HepG2 (cell line): ENCODE results near the gene SUSD3. TPM values are rescaled to one million over a fixed set of nuclear protein-coding genes. Genes with fewer than 3 reads are reported as not detected.

Source experiments
- ATF2 ChIP-seq: sonication (generic); formaldehyde crosslinking; IDR thresholded peaks from 2 replicates; pipeline ENCODE4 v1.4.0; 2020; ENCODE audit warnings: missing genetic modification reagents
- CEBPB ChIP-seq: IDR thresholded peaks from 2 replicates; pipeline ENCODE4 v1.6.1; 2011; ENCODE audit warnings: low read depth, low read length, improper control_type of control experiment, borderline replicate concordance
- DMAP1 ChIP-seq: IDR thresholded peaks from 2 replicates; pipeline ENCODE4 v1.6.1; 2016
- ELF3 ChIP-seq: IDR thresholded peaks from 2 replicates; pipeline ENCODE4 v1.6.1; 2016; ENCODE audit warnings: missing genetic modification reagents, missing compliant biosample characterization
- HOMEZ ChIP-seq: IDR thresholded peaks from 2 replicates; pipeline ENCODE4 v1.6.1; 2016; ENCODE audit warnings: low read depth
- IRF2 ChIP-seq: IDR thresholded peaks from 2 replicates; pipeline ENCODE4 v1.6.1; 2018; ENCODE audit warnings: missing genetic modification reagents, missing compliant biosample characterization
- MAFK ChIP-seq, 2 experiments: IDR thresholded peaks in 1 of 2; conservative IDR thresholded peaks in 1 of 2; 2 replicates each; pipeline ENCODE4 v1.6.1; 2011; ENCODE audit warnings: improper control_type of control experiment in 2 of 2, low read length in 2 of 2
- MEF2D ChIP-seq: sonication (generic); formaldehyde crosslinking; IDR thresholded peaks from 2 replicates; pipeline ENCODE4 v1.5.1; 2020; ENCODE audit warnings: mild to moderate bottlenecking, missing genetic modification reagents
- MXI1 ChIP-seq: IDR thresholded peaks from 3 replicates; pipeline ENCODE4 v1.6.1; 2012; ENCODE audit warnings: low read depth, low read length, inconsistent platforms, borderline replicate concordance
- NFKBIZ ChIP-seq: IDR thresholded peaks from 2 replicates; pipeline ENCODE4 v1.6.1; 2018; ENCODE audit warnings: missing genetic modification reagents, missing compliant biosample characterization
- RARA ChIP-seq: IDR thresholded peaks from 2 replicates; pipeline ENCODE4 v1.6.1; 2016; ENCODE audit warnings: missing genetic modification reagents, missing compliant biosample characterization
- SRSF4 ChIP-seq: fragments of 200-400 bp; formaldehyde crosslinking; IDR thresholded peaks from one replicate; pipeline ENCODE4 v1.6.1; 2018; ENCODE audit warnings: mild to moderate bottlenecking, low read depth, low read length, moderate library complexity; ENCODE audit not compliant: poor library complexity, severe bottlenecking
- U2AF2 ChIP-seq: fragments of 200-400 bp; formaldehyde crosslinking; IDR thresholded peaks from 2 replicates; pipeline ENCODE4 v1.6.1; 2017; ENCODE audit warnings: low read depth, mild to moderate bottlenecking, low read length
- ZBTB46 ChIP-seq: sonication (generic); formaldehyde crosslinking; IDR thresholded peaks from 2 replicates; pipeline ENCODE4 v1.4.0; 2020; ENCODE audit warnings: mild to moderate bottlenecking, missing genetic modification reagents, borderline replicate concordance
- ZNF136 ChIP-seq: sonication (generic); formaldehyde crosslinking; IDR thresholded peaks from 2 replicates; pipeline ENCODE4 v1.8.1; 2022; ENCODE audit warnings: low read depth, mild to moderate bottlenecking, moderate library complexity, missing genetic modification reagents
- ZNF224 ChIP-seq: sonication (generic); formaldehyde crosslinking; IDR thresholded peaks from 2 replicates; pipeline ENCODE4 v1.5.0; 2020; ENCODE audit warnings: mild to moderate bottlenecking, missing genetic modification reagents
- ZNF331 ChIP-seq: sonication (generic); formaldehyde crosslinking; IDR thresholded peaks from 2 replicates; pipeline ENCODE4 v1.4.0; 2020; ENCODE audit warnings: missing genetic modification reagents
- ZNF451 ChIP-seq: sonication (generic); formaldehyde crosslinking; IDR thresholded peaks from 2 replicates; pipeline ENCODE4 v1.5.0; 2020; ENCODE audit warnings: mild to moderate bottlenecking, missing genetic modification reagents
- ZNF550 ChIP-seq: sonication (generic); formaldehyde crosslinking; IDR thresholded peaks from 2 replicates; pipeline ENCODE4 v1.4.0; 2020; ENCODE audit warnings: mild to moderate bottlenecking, missing genetic modification reagents, borderline replicate concordance
- ZNF558 ChIP-seq: sonication (generic); formaldehyde crosslinking; IDR thresholded peaks from 2 replicates; pipeline ENCODE4 v1.9.0; 2022; ENCODE audit warnings: mild to moderate bottlenecking, missing genetic modification reagents, borderline replicate concordance
- ZNF570 ChIP-seq: sonication (generic); formaldehyde crosslinking; IDR thresholded peaks from 2 replicates; pipeline ENCODE4 v1.4.0; 2020; ENCODE audit warnings: mild to moderate bottlenecking, missing genetic modification reagents, borderline replicate concordance
- polyA plus RNA-seq, 8 experiments: library from polyadenylated mRNA; depleted of rRNA in 3 of 8; stranded (reverse) in 7 of 8; unstranded in 1 of 8; fragments of >200 nt; fragmentation: Illumina TruSeq in 4 of 8; extraction: Trizol in 4 of 8; gene quantifications; 2 replicates each; pipeline versions ENCODE4 v1.2.1 to v1.2.3, GENCODE V29; 2011 to 2016; ENCODE audit warnings: low read depth in 4 of 8, missing spikeins in 1 of 8, mixed read lengths in 1 of 8; ENCODE audit not compliant: insufficient read depth in 1 of 8
- total RNA-seq, 5 experiments: library from RNA; depleted of rRNA; stranded (reverse); fragments of >200 nt; fragmentation: Illumina TruSeq; extraction: Trizol; gene quantifications; 2 replicates each; pipeline ENCODE4 v1.2.3, GENCODE V29; 2016; ENCODE audit warnings: low read depth in 1 of 5
- TF ChIP-seq, protein P1 (sequence below): sonication (generic); formaldehyde crosslinking; IDR thresholded peaks from 2 replicates; pipeline ENCODE4 v1.5.0; 2020; ENCODE audit warnings: mild to moderate bottlenecking, missing genetic modification reagents

The SUSD3 gene
- total and polyA plus RNA-seq, 2 of the 13 experiments (the other 11 are each of a cell fraction or from before 2014, with no cell fraction given), result 7.0 to 9.1 TPM

DNA sequence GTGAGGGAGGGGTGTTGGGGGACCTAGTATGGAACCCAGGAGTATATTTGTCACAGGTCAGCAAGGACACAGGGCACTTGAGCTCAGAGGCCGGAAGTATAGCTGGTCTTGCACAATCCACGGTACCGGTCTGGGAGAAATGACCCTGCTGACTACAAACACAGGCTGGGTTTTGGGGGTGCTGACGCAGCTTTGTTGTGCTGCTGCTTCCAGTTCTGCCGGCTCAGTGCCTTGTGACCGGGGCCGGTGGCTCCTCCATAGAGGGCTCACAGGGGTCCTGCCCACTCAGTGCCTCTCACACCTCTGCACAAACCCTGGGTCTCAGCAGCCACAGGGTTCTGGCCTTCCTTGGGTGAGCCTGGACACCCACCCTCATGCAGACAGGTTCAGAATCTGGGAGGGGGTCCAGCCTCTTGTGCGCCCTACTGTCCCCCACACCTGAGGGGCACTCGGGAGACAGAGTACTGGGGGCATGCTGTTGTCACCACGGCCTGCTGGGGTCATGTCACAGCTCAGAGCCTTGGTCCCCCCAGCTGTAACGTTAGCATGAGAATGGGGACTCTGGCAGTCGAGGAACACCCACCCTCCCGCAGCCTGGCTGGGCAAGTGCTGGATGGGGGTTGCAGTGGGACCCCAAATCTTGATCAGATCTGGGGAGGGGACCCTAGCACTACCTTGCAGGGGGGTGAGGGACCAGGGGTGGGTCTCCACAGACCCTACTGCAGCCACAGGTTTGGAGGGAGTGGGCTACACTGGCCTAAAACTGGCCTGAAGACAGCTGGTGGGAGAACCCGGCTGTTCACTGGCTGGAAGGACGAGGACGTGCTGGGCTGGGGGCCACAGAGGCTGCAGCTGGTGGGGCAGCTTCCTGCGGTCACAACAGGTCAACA lies 57.8 kb downstream of the SUSD3 start (continued):
- no peak for TF ChIP-seq SRSF4
- peak; percentile 67; the same call in 1 of the 2 replicates for TF ChIP-seq ZNF331 (CRISPR knock-in tag)
- TF ChIP-seq MAFK (conservative IDR thresholded peaks at IDR 0.05 in 1 of 2, IDR thresholded peaks at IDR 0.05 in 1 of 2; ENCODE audit: low read length in 2 of 2), result peak; percentile 86 to 92
- TF ChIP-seq U2AF2, result no peak
- no peak for TF ChIP-seq ZNF558 (CRISPR knock-in tag)
- peak; percentile 78; the same call in 1 of the 2 replicates for TF ChIP-seq ZBTB46 (CRISPR knock-in tag)
- no peak; the same call in 2 of the 3 replicates for TF ChIP-seq MXI1
- TF ChIP-seq ZNF570 (CRISPR knock-in tag), result no peak
- 0 out of 2 replicates have a peak, but pooled peaks have one; percentile 39 for TF ChIP-seq HOMEZ (CRISPR knock-in tag)
- 0 out of 2 replicates have a peak, but pooled peaks have one; percentile 34 for TF ChIP-seq ATF2
- TF ChIP-seq DMAP1 (CRISPR knock-in tag), result no peak
- no peak for TF ChIP-seq ZNF136
- TF ChIP-seq MEF2D (CRISPR knock-in tag), result peak; percentile 55; the same call in 1 of the 2 replicates
- peak; percentile 79 for TF ChIP-seq ELF3 (CRISPR knock-in tag)
- TF ChIP-seq, protein P1, sequence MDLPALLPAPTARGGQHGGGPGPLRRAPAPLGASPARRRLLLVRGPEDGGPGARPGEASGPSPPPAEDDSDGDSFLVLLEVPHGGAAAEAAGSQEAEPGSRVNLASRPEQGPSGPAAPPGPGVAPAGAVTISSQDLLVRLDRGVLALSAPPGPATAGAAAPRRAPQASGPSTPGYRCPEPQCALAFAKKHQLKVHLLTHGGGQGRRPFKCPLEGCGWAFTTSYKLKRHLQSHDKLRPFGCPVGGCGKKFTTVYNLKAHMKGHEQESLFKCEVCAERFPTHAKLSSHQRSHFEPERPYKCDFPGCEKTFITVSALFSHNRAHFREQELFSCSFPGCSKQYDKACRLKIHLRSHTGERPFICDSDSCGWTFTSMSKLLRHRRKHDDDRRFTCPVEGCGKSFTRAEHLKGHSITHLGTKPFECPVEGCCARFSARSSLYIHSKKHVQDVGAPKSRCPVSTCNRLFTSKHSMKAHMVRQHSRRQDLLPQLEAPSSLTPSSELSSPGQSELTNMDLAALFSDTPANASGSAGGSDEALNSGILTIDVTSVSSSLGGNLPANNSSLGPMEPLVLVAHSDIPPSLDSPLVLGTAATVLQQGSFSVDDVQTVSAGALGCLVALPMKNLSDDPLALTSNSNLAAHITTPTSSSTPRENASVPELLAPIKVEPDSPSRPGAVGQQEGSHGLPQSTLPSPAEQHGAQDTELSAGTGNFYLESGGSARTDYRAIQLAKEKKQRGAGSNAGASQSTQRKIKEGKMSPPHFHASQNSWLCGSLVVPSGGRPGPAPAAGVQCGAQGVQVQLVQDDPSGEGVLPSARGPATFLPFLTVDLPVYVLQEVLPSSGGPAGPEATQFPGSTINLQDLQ (CRISPR knock-in tag), result no peak
- peak; percentile 46; the same call in 1 of the 2 replicates for TF ChIP-seq ZNF224 (CRISPR knock-in tag)
- TF ChIP-seq CEBPB, result peak; percentile 99
- peak; percentile 41; the same call in 1 of the 2 replicates for TF ChIP-seq ZNF451
- peak; percentile 90 for TF ChIP-seq RARA (CRISPR knock-in tag)
- TF ChIP-seq IRF2 (CRISPR knock-in tag), result peak; percentile 57; the same call in 1 of the 2 replicates
- TF ChIP-seq ZNF550 (CRISPR knock-in tag), result no peak
- peak; percentile 45; the same call in 1 of the 2 replicates for TF ChIP-seq NFKBIZ (CRISPR knock-in tag)
